HepG2 (cell line): ENCODE measurements around the gene CCDC57. TPM values are rescaled to one million over a fixed set of nuclear protein-coding genes. Genes with fewer than 3 reads are reported as not detected.

Experiments used
- ARNT2 ChIP-seq: sonication (generic); formaldehyde crosslinking; IDR thresholded peaks from 2 replicates; pipeline ENCODE4 v1.8.0; 2022; ENCODE audit warnings: mild to moderate bottlenecking, low read depth, missing genetic modification reagents, moderate library complexity
- DBP ChIP-seq: sonication (generic); formaldehyde crosslinking; IDR thresholded peaks from 2 replicates; pipeline ENCODE4 v1.4.0; 2020; ENCODE audit warnings: missing genetic modification reagents; ENCODE audit errors: not compliant biosample characterization
- GZF1 ChIP-seq: sonication (generic); formaldehyde crosslinking; IDR thresholded peaks from 2 replicates; pipeline ENCODE4 v1.5.1; 2020; ENCODE audit warnings: mild to moderate bottlenecking, missing genetic modification reagents
- HMGXB4 ChIP-seq, 2 experiments: sonication (generic) in 1 of 2; formaldehyde crosslinking in 1 of 2; IDR thresholded peaks; 2 replicates each; pipeline versions ENCODE4 v1.4.0 to v1.6.1; 2018 to 2020; ENCODE audit warnings: missing genetic modification reagents in 2 of 2, borderline replicate concordance in 1 of 2, low read depth in 1 of 2, mild to moderate bottlenecking in 1 of 2, missing biosample characterization in 1 of 2
- LCORL ChIP-seq, 2 experiments: fragments of 450-650 bp in 1 of 2; sonication (generic) in 1 of 2; formaldehyde crosslinking in 1 of 2; IDR thresholded peaks; 2 replicates each; pipeline versions ENCODE4 v1.5.0 to v1.6.1; 2017 to 2020; ENCODE audit warnings: antibody characterized with exemption in 1 of 2, missing genetic modification reagents in 1 of 2
- NFYB ChIP-seq: sonication (generic); formaldehyde crosslinking; IDR thresholded peaks from 2 replicates; pipeline ENCODE4 v1.4.0; 2020; ENCODE audit warnings: missing genetic modification reagents
- PHF20 ChIP-seq: sonication (generic); formaldehyde crosslinking; IDR thresholded peaks from 2 replicates; pipeline ENCODE4 v1.5.0; 2020; ENCODE audit warnings: mild to moderate bottlenecking, missing genetic modification reagents
- PRMT3 ChIP-seq: sonication (generic); formaldehyde crosslinking; IDR thresholded peaks from 2 replicates; pipeline ENCODE4 v1.8.1; 2022; ENCODE audit warnings: low read depth, mild to moderate bottlenecking, moderate library complexity, missing genetic modification reagents, borderline replicate concordance
- RBFOX2 ChIP-seq: fragments of 200-400 bp; formaldehyde crosslinking; IDR thresholded peaks from 2 replicates; pipeline ENCODE4 v1.6.1; 2017; ENCODE audit warnings: low read depth, mild to moderate bottlenecking, low read length
- RXRB ChIP-seq: IDR thresholded peaks from 2 replicates; pipeline ENCODE4 v1.6.1; 2016; ENCODE audit warnings: borderline replicate concordance, missing genetic modification reagents, missing compliant biosample characterization
- SMAD9 ChIP-seq: sonication (generic); formaldehyde crosslinking; IDR thresholded peaks from 2 replicates; pipeline ENCODE4 v1.5.1; 2020; ENCODE audit warnings: mild to moderate bottlenecking, missing genetic modification reagents
- SNAI1 ChIP-seq: sonication (generic); formaldehyde crosslinking; IDR thresholded peaks from 2 replicates; pipeline ENCODE4 v1.5.0; 2020; ENCODE audit warnings: mild to moderate bottlenecking, missing genetic modification reagents, borderline replicate concordance
- TERF1 ChIP-seq: sonication (generic); formaldehyde crosslinking; IDR thresholded peaks from 2 replicates; pipeline ENCODE4 v1.8.0; 2022; ENCODE audit warnings: mild to moderate bottlenecking, missing genetic modification reagents, moderate library complexity
- YY1 ChIP-seq: IDR thresholded peaks from 2 replicates; pipeline ENCODE4 v1.6.1; 2011; ENCODE audit warnings: low read length, low read depth, moderate library complexity, mild to moderate bottlenecking; ENCODE audit not compliant: insufficient read depth, insufficient replicate concordance
- ZFP1 ChIP-seq: IDR thresholded peaks from 2 replicates; pipeline ENCODE4 v1.6.1; 2016
- ZNF225 ChIP-seq: sonication (generic); formaldehyde crosslinking; IDR thresholded peaks from 2 replicates; pipeline ENCODE4 v1.4.0; 2020; ENCODE audit warnings: mild to moderate bottlenecking, missing genetic modification reagents
- ZNF558 ChIP-seq: sonication (generic); formaldehyde crosslinking; IDR thresholded peaks from 2 replicates; pipeline ENCODE4 v1.9.0; 2022; ENCODE audit warnings: mild to moderate bottlenecking, missing genetic modification reagents, borderline replicate concordance
- ZNF567 ChIP-seq: sonication (generic); formaldehyde crosslinking; IDR thresholded peaks from 2 replicates; pipeline ENCODE4 v1.8.1; 2023; ENCODE audit warnings: mild to moderate bottlenecking, missing genetic modification reagents, borderline replicate concordance
- ZNF576 ChIP-seq: sonication (generic); formaldehyde crosslinking; IDR thresholded peaks from 2 replicates; pipeline ENCODE4 v1.4.0; 2020; ENCODE audit warnings: mild to moderate bottlenecking, missing genetic modification reagents
- ZNF777 ChIP-seq: sonication (generic); formaldehyde crosslinking; IDR thresholded peaks from 2 replicates; pipeline ENCODE4 v1.4.0; 2020; ENCODE audit warnings: missing genetic modification reagents
- ZSCAN22 ChIP-seq: sonication (generic); formaldehyde crosslinking; IDR thresholded peaks from 2 replicates; pipeline ENCODE4 v1.4.0; 2020; ENCODE audit warnings: mild to moderate bottlenecking, missing genetic modification reagents
- polyA plus RNA-seq, 8 experiments: library from polyadenylated mRNA; depleted of rRNA in 3 of 8; stranded (reverse) in 7 of 8; unstranded in 1 of 8; fragments of >200 nt; fragmentation: Illumina TruSeq in 4 of 8; extraction: Trizol in 4 of 8; gene quantifications; 2 replicates each; pipeline versions ENCODE4 v1.2.1 to v1.2.3, GENCODE V29; 2011 to 2016; ENCODE audit warnings: low read depth in 4 of 8, missing spikeins in 1 of 8, mixed read lengths in 1 of 8; ENCODE audit not compliant: insufficient read depth in 1 of 8
- total RNA-seq, 5 experiments: library from RNA; depleted of rRNA; stranded (reverse); fragments of >200 nt; fragmentation: Illumina TruSeq; extraction: Trizol; gene quantifications; 2 replicates each; pipeline ENCODE4 v1.2.3, GENCODE V29; 2016; ENCODE audit warnings: low read depth in 1 of 5
- TF ChIP-seq, protein P1 (sequence below): sonication (generic); formaldehyde crosslinking; IDR thresholded peaks from 2 replicates; pipeline ENCODE4 v1.4.0; 2020; ENCODE audit warnings: mild to moderate bottlenecking, low read depth, missing genetic modification reagents

Gene CCDC57
- total and polyA plus RNA-seq, 2 of the 13 experiments (the other 11 are each of a cell fraction or from before 2014, with no cell fraction given) = 59.3 to 59.9 TPM

GRCh38 chr17:82101767-82102679 lies 110.6 kb downstream of the CCDC57 start (continued):
- TF ChIP-seq DBP (CRISPR knock-in tag) (no peak), ZNF576 (CRISPR knock-in tag) (no peak), RBFOX2 (peak; percentile 64), ZFP1 (CRISPR knock-in tag) (no peak; the same call in 1 of the 2 replicates), SMAD9 (CRISPR knock-in tag) (no peak), GZF1 (CRISPR knock-in tag) (no peak; the same call in 1 of the 2 replicates), TERF1 (no peak), HMGXB4 (CRISPR knock-in tag; IDR thresholded peaks at IDR 0.05; ENCODE audit: borderline replicate concordance in 1 of 2, low read depth in 1 of 2) (peak in 1 of 2 experiments; percentile 16; a peak in 1 of 4 replicates), SNAI1 (0 out of 2 replicates have a peak, but pooled peaks have one; percentile 34), RXRB (CRISPR knock-in tag) (peak; percentile 97), PRMT3 (CRISPR knock-in tag) (peak; percentile 75; the same call in 1 of the 2 replicates), ZNF777 (CRISPR knock-in tag) (no peak; the same call in 1 of the 2 replicates), ZSCAN22 (CRISPR knock-in tag) (no peak), ZNF225 (peak; percentile 79; the same call in 1 of the 2 replicates), NFYB (CRISPR knock-in tag) (no peak), YY1 (peak; percentile 13), ZNF567 (0 out of 2 replicates have a peak, but pooled peaks have one; percentile 50), ZNF558 (CRISPR knock-in tag) (peak; percentile 81; the same call in 1 of the 2 replicates), ARNT2 (CRISPR knock-in tag) (peak; percentile 94), PHF20 (peak; percentile 68), LCORL (IDR thresholded peaks at IDR 0.05) (no peak; the same call in 1 of the 2 replicates), LCORL (CRISPR knock-in tag; IDR thresholded peaks at IDR 0.05) (peak; percentile 95)
- TF ChIP-seq, protein P1, sequence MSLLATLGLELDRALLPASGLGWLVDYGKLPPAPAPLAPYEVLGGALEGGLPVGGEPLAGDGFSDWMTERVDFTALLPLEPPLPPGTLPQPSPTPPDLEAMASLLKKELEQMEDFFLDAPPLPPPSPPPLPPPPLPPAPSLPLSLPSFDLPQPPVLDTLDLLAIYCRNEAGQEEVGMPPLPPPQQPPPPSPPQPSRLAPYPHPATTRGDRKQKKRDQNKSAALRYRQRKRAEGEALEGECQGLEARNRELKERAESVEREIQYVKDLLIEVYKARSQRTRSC (CRISPR knock-in tag) = no peak; the same call in 1 of the 2 replicates
